IMR-90 (cell line): ENCODE results near the gene HIF1AN. TPM values are rescaled to one million over a fixed set of nuclear protein-coding genes. Genes with fewer than 3 reads are reported as not detected.

ENCODE experiments used
- ATAC-seq: fragments of 200-7000 bp; cut with Tn5 transposase; 2 replicates; pipeline ENCODE4 v1.9.1; 2020; ENCODE audit warnings: low read depth, mild to moderate bottlenecking, moderate library complexity
- BruUV-seq: library from RNA; stranded (reverse); fragments of 400-500 nt; replicated peaks from 2 replicates; lab custom pipeline; 2021; lab: Mats Ljungman, UMichigan
- CTCF ChIA-PET: fragments of 300-600 bp; formaldehyde crosslinking; extraction: SDS; loops from one replicate; lab custom pipeline; 2021; ENCODE audit warnings: antibody characterized with exemption; lab: Yijun Ruan, JAX
- POLR2A ChIA-PET: fragments of 300-600 bp; sonication (Branson Sonifier 250); formaldehyde crosslinking; loops from one replicate; lab custom pipeline; 2022; ENCODE audit warnings: antibody characterized with exemption; ENCODE audit not compliant: unreplicated experiment; lab: Charles Lee
- DNase-seq: peaks from one replicate; pipeline ENCODE4 v3.0.0; 2013
- H2AFZ ChIP-seq: replicated peaks from 2 replicates; pipeline ENCODE3; 2013; ENCODE audit warnings: low read length, mild to moderate bottlenecking; ENCODE audit not compliant: poor library complexity
- H2AK5ac ChIP-seq: 2 replicates; pipeline ENCODE4 v1.6.1; 2013; ENCODE audit warnings: low read depth, low read length, inconsistent platforms
- H2AK9ac ChIP-seq: replicated peaks from 2 replicates; pipeline ENCODE3; 2013; ENCODE audit warnings: mild to moderate bottlenecking, low read depth, low read length, moderate library complexity; ENCODE audit not compliant: poor library complexity
- H2BK120ac ChIP-seq: 2 replicates; pipeline ENCODE4 v1.6.1; 2013; ENCODE audit warnings: low read depth, low read length, inconsistent platforms
- H2BK15ac ChIP-seq: 3 replicates; pipeline ENCODE4 v1.6.1; 2013; ENCODE audit warnings: low read depth, low read length, inconsistent platforms
- H2BK20ac ChIP-seq: 2 replicates; pipeline ENCODE4 v1.6.1; 2013; ENCODE audit warnings: low read depth, mild to moderate bottlenecking, inconsistent platforms, low read length, moderate library complexity
- H2BK5ac ChIP-seq: 2 replicates; pipeline ENCODE4 v1.6.1; 2013; ENCODE audit warnings: mild to moderate bottlenecking, low read depth, low read length, inconsistent platforms; ENCODE audit not compliant: poor library complexity, severe bottlenecking
- H3K14ac ChIP-seq: replicated peaks from 2 replicates; pipeline ENCODE4 v1.6.1; 2013; ENCODE audit warnings: low read depth, low read length, inconsistent platforms
- H3K18ac ChIP-seq: 2 replicates; pipeline ENCODE4 v1.6.1; 2013; ENCODE audit warnings: low read depth, low read length, control low read depth
- H3K23ac ChIP-seq: 2 replicates; pipeline ENCODE4 v1.6.1; 2013; ENCODE audit warnings: low read depth, low read length, inconsistent platforms
- H3K27ac ChIP-seq: 2 replicates; pipeline ENCODE4 v1.5.1; 2013; ENCODE audit warnings: mild to moderate bottlenecking, control low read depth, low read length; ENCODE audit not compliant: insufficient read depth
- H3K27me3 ChIP-seq: 2 replicates; pipeline ENCODE4 v1.6.1; 2013; ENCODE audit warnings: low read length; ENCODE audit not compliant: control insufficient read depth, insufficient read depth
- H3K36me3 ChIP-seq: 2 replicates; pipeline ENCODE4 v1.6.1; 2013; ENCODE audit warnings: low read length, mixed read lengths; ENCODE audit not compliant: control insufficient read depth, insufficient read depth
- H3K4ac ChIP-seq: 2 replicates; pipeline ENCODE4 v1.6.1; 2013; ENCODE audit warnings: low read depth, low read length, inconsistent platforms
- H3K4me1 ChIP-seq: 2 replicates; pipeline ENCODE4 v1.6.1; 2013; ENCODE audit warnings: low read length, mixed read lengths; ENCODE audit not compliant: control insufficient read depth, insufficient read depth
- H3K4me2 ChIP-seq: 2 replicates; pipeline ENCODE4 v1.6.1; 2013; ENCODE audit warnings: low read depth, mild to moderate bottlenecking, control low read depth, low read length, moderate library complexity
- H3K4me3 ChIP-seq: 2 replicates; pipeline ENCODE4 v1.5.1; 2013; ENCODE audit warnings: low read depth, mild to moderate bottlenecking, control low read depth, low read length, moderate library complexity; ENCODE audit not compliant: insufficient read depth
- H3K56ac ChIP-seq: 2 replicates; pipeline ENCODE4 v1.6.1; 2013; ENCODE audit warnings: low read length, inconsistent platforms; ENCODE audit not compliant: insufficient read depth; ENCODE audit errors: extremely low read depth
- H3K79me1 ChIP-seq, 2 experiments: 2 replicates each; pipeline ENCODE4 v1.6.1; 2013; ENCODE audit warnings: low read length in 2 of 2, inconsistent platforms in 1 of 2, low read depth in 1 of 2
- H3K9ac ChIP-seq: 2 replicates; pipeline ENCODE4 v1.6.1; 2013; ENCODE audit warnings: low read depth, low read length, control low read depth
- H3K9me1 ChIP-seq: 2 replicates; pipeline ENCODE4 v1.6.1; 2013; ENCODE audit warnings: low read length, inconsistent platforms; ENCODE audit not compliant: insufficient read depth
- H3K9me3 ChIP-seq: 2 replicates; pipeline ENCODE4 v1.6.1; 2013; ENCODE audit warnings: low read length; ENCODE audit not compliant: control insufficient read depth, insufficient read depth
- H4K20me1 ChIP-seq: 2 replicates; pipeline ENCODE4 v1.6.1; 2013; ENCODE audit warnings: low read length, inconsistent platforms; ENCODE audit not compliant: insufficient read depth
- H4K5ac ChIP-seq: 2 replicates; pipeline ENCODE4 v1.6.1; 2013; ENCODE audit warnings: mild to moderate bottlenecking, low read depth, low read length, control low read depth
- H4K8ac ChIP-seq, 2 experiments: 2 replicates each; pipeline ENCODE4 v1.6.1; 2013; ENCODE audit warnings: low read depth in 2 of 2, low read length in 2 of 2, control low read depth in 1 of 2, inconsistent platforms in 1 of 2
- H4K91ac ChIP-seq: 2 replicates; pipeline ENCODE4 v1.6.1; 2013; ENCODE audit warnings: low read depth, low read length, inconsistent platforms; ENCODE audit not compliant: insufficient read depth
- RFX5 ChIP-seq: IDR thresholded peaks from 2 replicates; pipeline ENCODE4 v1.8.0; 2012; ENCODE audit warnings: low read depth, mild to moderate bottlenecking, low read length, moderate library complexity
- WGBS, 2 experiments: methylation state at CpG; one replicate each; pipeline versions ENCODE4 v1.1.5 to v1.1.7; 2013; ENCODE audit warnings: missing lambda C conversion rate in 2 of 2; ENCODE audit not compliant: insufficient read length in 1 of 2; ENCODE audit errors: extremely low coverage in 2 of 2; 5-methylcytosine and 5-hydroxymethylcytosine counted together
- dilution Hi-C: fragments of 300-500 bp; cut with HindIII; formaldehyde crosslinking; loops from one replicate; pipeline ENCODE4 v1.14.3; 2018; ENCODE audit warnings: low sequenced_read_pairs; ENCODE audit not compliant: unreplicated experiment
- in situ Hi-C: fragments of 300-500 bp; cut with MboI; formaldehyde crosslinking; loops from 3 replicates; pipeline ENCODE4 v1.14.3; 2019; ENCODE audit warnings: low sequenced_read_pairs, inconsistent platforms, mixed read lengths
- intact Hi-C: fragments of 100-400 bp; cut with micrococcal nuclease; formaldehyde crosslinking; loops from 2 replicates; pipeline ENCODE4 v1.10.0; 2022
- polyA plus RNA-seq, 3 experiments: library from polyadenylated mRNA; depleted of rRNA; stranded (reverse); fragments of >200 nt; gene quantifications; 2 replicates each; pipeline ENCODE4 v1.2.3, GENCODE V29; 2012; ENCODE audit warnings: low replicate concordance in 1 of 3
- total RNA-seq: library from RNA; depleted of rRNA; stranded (reverse); fragments of >200 nt; gene quantifications from 2 replicates; pipeline ENCODE4 v1.2.3, GENCODE V29; 2012
- TF ChIP-seq, protein P1 (sequence below): fragments of 150-350 bp; IDR thresholded peaks from 2 replicates; pipeline ENCODE4 v1.6.1; 2017; ENCODE audit warnings: mild to moderate bottlenecking, antibody characterized with exemption, low read length, low read depth

Gene HIF1AN
- total and polyA plus RNA-seq, 2 of the 4 experiments (the other 2 are of a cell fraction) = 10.2 to 10.3 TPM

DNA sequence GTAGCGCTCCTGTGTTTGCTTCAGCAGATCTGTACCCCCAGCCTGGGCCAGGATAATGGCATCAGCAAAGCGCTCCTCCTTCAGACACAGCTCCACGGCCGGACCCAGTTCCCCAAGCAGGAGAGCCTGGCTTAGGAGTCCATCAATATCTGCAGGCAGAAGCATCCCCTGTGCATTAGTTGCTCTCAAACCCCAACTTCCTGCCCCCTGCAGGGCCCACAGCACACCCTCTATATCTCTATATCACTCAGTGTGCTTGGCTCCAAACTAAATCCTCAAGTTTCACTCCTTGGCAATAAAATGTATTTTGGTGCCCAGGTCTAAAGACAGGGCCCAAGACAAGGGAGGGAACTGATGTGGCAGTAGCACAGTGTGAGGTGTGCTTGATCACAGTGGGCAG is 37.7 kb upstream of the HIF1AN start:
- in situ Hi-C loops = no loop called here

More for the DNA sequence above, 37.7 kb upstream of the HIF1AN start:
- no peaks in the 10 kb centered on the region for H3K27me3 ChIP-seq
- no peak overlapping the region for H3K14ac ChIP-seq
- ATAC-seq (no peak), DNase-seq (no peak)
- H3K4me2 ChIP-seq = no peak overlapping the region
- no peak overlapping the region for H2AK9ac ChIP-seq
- peaks cover 1% of the 10 kb centered on the region; the same call in 1 of the 2 replicates for H3K4me1 ChIP-seq
- no peak overlapping the region for H4K5ac ChIP-seq
- H4K20me1 ChIP-seq = no peaks in the 10 kb centered on the region
- no peak overlapping the region for H2AK5ac ChIP-seq
- H3K4me3 ChIP-seq = no peak overlapping the region
- no peak overlapping the region for H2BK15ac ChIP-seq
- H2BK20ac ChIP-seq = no peak overlapping the region
- dilution Hi-C loops = no loop called here
- 0 out of 2 replicates have a peak, but pooled peaks cover 2% of the 10 kb centered on the region for H3K9me1 ChIP-seq
- H4K8ac ChIP-seq = no peak overlapping the region
- POLR2A ChIA-PET = no interaction called here
- no peak overlapping the region for H2BK120ac ChIP-seq
- H3K79me1 ChIP-seq = no peaks in the 10 kb centered on the region
- intact Hi-C loops = no loop called here
- no peak overlapping the region for H3K4ac ChIP-seq
- H2AFZ ChIP-seq = no peak overlapping the region
- no peak for TF ChIP-seq RFX5
- TF ChIP-seq, protein P1, sequence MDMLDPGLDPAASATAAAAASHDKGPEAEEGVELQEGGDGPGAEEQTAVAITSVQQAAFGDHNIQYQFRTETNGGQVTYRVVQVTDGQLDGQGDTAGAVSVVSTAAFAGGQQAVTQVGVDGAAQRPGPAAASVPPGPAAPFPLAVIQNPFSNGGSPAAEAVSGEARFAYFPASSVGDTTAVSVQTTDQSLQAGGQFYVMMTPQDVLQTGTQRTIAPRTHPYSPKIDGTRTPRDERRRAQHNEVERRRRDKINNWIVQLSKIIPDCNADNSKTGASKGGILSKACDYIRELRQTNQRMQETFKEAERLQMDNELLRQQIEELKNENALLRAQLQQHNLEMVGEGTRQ = no peak
- peaks cover 17% of the 10 kb centered on the region for H3K36me3 ChIP-seq
- no peak overlapping the region for H3K27ac ChIP-seq
- no peak overlapping the region for H3K9ac ChIP-seq
- no peak overlapping the region for H2BK5ac ChIP-seq
- H3K56ac ChIP-seq = no peak overlapping the region
- no peak overlapping the region for H3K23ac ChIP-seq
- WGBS, 2 experiments = 100% methylated on average over 4 of the region's 4 CpGs; no CpG with 5 or more reads in 1 of the 2 experiments
- BruUV-seq = no TSS peak
- CTCF ChIA-PET = interaction anchor here (2.7 kb wide), 1 partner anchor 16 kb away, joined by 15 read pairs; no protein-coding TSS in a partner anchor
- H3K18ac ChIP-seq = no peak overlapping the region
- no peaks in the 10 kb centered on the region for H3K9me3 ChIP-seq
- H4K91ac ChIP-seq = no peak overlapping the region
